Activated CD4-positive, alpha-beta T cell treated with anti-CD3 and anti-CD28 coated beads for 36 hours (primary cell): Measurements from ENCODE around the gene TCF7L2. TPM values are rescaled to one million over a fixed set of nuclear protein-coding genes. Genes with fewer than 3 reads are reported as not detected.

Source experiments
- ATAC-seq: fragments of 200-7000 bp; cut with Tn5 transposase; one replicate; pipeline ENCODE4 v1.10.0; 2021; ENCODE audit warnings: mild to moderate bottlenecking, moderate library complexity
- CTCF ChIA-PET: fragments of 350-600 bp; sonication (Branson Sonifier 250); formaldehyde crosslinking; loops from one replicate; lab custom pipeline; 2021; ENCODE audit warnings: antibody characterized with exemption; lab: Charles Lee
- POLR2A ChIA-PET: fragments of 350-600 bp; sonication (Branson Sonifier 250); formaldehyde crosslinking; loops from one replicate; lab custom pipeline; 2021; ENCODE audit warnings: antibody characterized with exemption, inconsistent platforms; lab: Charles Lee
- DNase-seq: peaks from one replicate; pipeline ENCODE4 v3.0.0-alpha.2; 2020
- H3K27ac Mint-ChIP-seq: one replicate; pipeline ENCODE4 v1.8.0; 2021; ENCODE audit warnings: mixed read lengths
- H3K27me3 Mint-ChIP-seq: one replicate; pipeline ENCODE4 v1.8.0; 2021; ENCODE audit warnings: mixed read lengths
- H3K36me3 Mint-ChIP-seq: one replicate; pipeline ENCODE4 v1.8.0; 2021; ENCODE audit warnings: low read depth, mixed read lengths
- H3K4me1 Mint-ChIP-seq: one replicate; pipeline ENCODE4 v1.8.0; 2021; ENCODE audit warnings: mixed read lengths
- H3K4me3 Mint-ChIP-seq: one replicate; pipeline ENCODE4 v1.8.0; 2021; ENCODE audit warnings: mild to moderate bottlenecking, moderate library complexity, mixed read lengths
- H3K9me3 Mint-ChIP-seq: one replicate; pipeline ENCODE4 v1.8.0; 2021; ENCODE audit warnings: low read depth, mixed read lengths
- intact Hi-C, 2 experiments: fragments of 100-400 bp; cut with DNase I in 1 of 2; cut with micrococcal nuclease in 1 of 2; formaldehyde crosslinking; loops; one replicate each; pipeline versions ENCODE4 v1.14.2 to v1.15.1; 2022 to 2024; cut with DNase I, micrococcal nuclease
- total RNA-seq, 2 experiments: library from RNA; stranded (reverse); gene quantifications; one replicate each; pipeline ENCODE4 v1.2.3, GENCODE V29; 2021

The TCF7L2 gene
- 1 to 10 TPM in 1 of 2 experiments, under 1 TPM in 1; 0.87 to 1.7 TPM for total RNA-seq

DNA sequence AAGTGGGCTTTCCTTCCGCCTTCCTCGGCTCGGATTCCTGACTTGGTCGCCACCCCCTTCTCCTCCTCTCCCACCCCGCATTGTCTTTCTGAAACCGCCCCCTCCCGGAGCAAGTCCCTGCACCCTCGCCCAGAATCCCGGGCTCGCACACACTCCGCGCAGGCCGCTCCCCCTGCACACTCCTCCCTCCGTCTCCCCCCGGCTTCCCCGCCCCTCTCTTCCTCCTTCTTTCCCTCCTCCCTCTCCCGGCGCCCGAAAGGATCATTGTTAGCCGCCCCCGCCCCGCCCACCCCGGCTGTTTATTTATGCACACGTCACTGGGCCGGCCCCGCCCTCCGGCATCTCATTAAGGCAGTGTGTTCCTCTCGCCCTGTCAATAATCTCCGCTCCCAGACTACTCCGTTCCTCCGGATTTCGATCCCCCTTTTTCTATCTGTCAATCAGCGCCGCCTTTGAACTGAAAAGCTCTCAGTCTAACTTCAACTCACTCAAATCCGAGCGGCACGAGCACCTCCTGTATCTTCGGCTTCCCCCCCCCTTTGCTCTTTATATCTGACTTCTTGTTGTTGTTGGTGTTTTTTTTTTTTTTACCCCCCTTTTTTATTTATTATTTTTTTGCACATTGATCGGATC, at the start of gene TCF7L2:
Gene TCF7L2, plus strand, starts transcription at position 373 of the 633 bp plus-strand sequence. CDS start 510 bp downstream, outside the sequence.
- peak within 1 kb of the TSS; percentile 86 for H3K27ac Mint-ChIP-seq
- H3K9me3 Mint-ChIP-seq, result no peaks in the 10 kb centered on the region
- intact Hi-C loops, result loop anchor here in 1 of 2 experiments (10.0 kb wide), 1 partner anchor 425 kb away; no protein-coding TSS in a partner anchor
- ChIA-PET CTCF (no interaction called here), POLR2A (interaction anchor here (1.0 kb wide), 1 partner anchor 143 kb away, joined by 4 read pairs; no protein-coding TSS in a partner anchor)
- ATAC-seq, result peak; percentile 30
- peak within 1 kb of the TSS; percentile 86 for H3K4me3 Mint-ChIP-seq
- peaks cover 24% of the 10 kb centered on the region for H3K4me1 Mint-ChIP-seq
- peaks cover 51% of the 10 kb centered on the region for H3K27me3 Mint-ChIP-seq
- H3K36me3 Mint-ChIP-seq, result no peaks in the 10 kb centered on the region
- DNase-seq, result peak; percentile 58

DNA sequence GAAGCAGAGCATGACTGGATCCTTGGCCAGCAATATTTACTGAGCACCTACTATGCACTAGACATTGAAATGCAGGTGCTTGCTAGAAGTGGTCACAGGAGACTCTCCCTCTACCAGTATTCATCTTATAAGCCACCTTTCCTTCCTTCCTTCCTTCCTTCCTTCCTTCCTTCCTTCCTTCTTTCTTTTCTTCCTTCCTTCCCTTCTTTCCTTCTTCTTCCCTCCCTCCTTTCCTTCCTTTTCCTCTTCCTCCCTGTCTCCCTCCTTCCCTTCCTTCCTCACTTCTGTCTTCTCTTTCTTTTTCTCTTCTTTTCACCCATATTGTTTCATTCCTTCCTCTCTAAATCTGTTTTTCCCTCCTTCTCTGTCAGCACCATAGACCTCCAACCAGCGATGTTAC, 47.3 kb upstream of the TCF7L2 start:
- Mint-ChIP-seq H3K36me3 (no peaks in the 10 kb centered on the region), H3K4me1 (no peaks in the 10 kb centered on the region), H3K4me3 (no peak overlapping the region), H3K9me3 (no peaks in the 10 kb centered on the region), H3K27ac (no peak overlapping the region), H3K27me3 (no peaks in the 10 kb centered on the region)
- intact Hi-C loops, result no loop called here
- POLR2A ChIA-PET, result no interaction called here
- no peak for DNase-seq
- CTCF ChIA-PET, result no interaction called here
- ATAC-seq, result no peak

DNA sequence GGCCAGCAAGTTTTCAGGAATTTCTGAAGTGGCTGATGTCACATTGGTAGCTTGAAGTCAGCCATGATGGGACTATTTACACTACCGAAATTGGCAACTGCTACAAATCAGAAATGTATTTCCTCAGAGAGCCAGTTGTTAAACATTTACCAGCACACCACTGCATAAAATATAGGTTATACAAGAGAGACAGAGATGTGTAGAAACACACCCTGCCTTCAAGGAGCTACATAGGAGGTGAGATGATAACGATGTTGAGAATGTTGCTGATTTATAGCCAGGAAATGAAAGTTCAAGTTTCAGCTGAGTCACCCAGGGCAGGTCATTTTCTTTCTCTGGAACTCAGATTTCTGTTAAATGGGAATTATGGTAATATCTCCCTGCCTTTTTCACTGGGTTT, 46.0 kb upstream of the TCF7L2 start:
- POLR2A ChIA-PET, result interaction anchor here (0.7 kb wide), 1 partner anchor 209 kb away, joined by 3 read pairs; no protein-coding TSS in a partner anchor
- Mint-ChIP-seq H3K4me1 (no peaks in the 10 kb centered on the region), H3K27me3 (no peaks in the 10 kb centered on the region), H3K9me3 (no peaks in the 10 kb centered on the region), H3K4me3 (no peak overlapping the region), H3K36me3 (no peaks in the 10 kb centered on the region), H3K27ac (no peak overlapping the region)
- DNase-seq (no peak), ATAC-seq (no peak)
- CTCF ChIA-PET, result interaction anchor here (0.6 kb wide), 1 partner anchor 274 kb away, joined by 3 read pairs; no protein-coding TSS in a partner anchor
- intact Hi-C loops, result no loop called here

DNA sequence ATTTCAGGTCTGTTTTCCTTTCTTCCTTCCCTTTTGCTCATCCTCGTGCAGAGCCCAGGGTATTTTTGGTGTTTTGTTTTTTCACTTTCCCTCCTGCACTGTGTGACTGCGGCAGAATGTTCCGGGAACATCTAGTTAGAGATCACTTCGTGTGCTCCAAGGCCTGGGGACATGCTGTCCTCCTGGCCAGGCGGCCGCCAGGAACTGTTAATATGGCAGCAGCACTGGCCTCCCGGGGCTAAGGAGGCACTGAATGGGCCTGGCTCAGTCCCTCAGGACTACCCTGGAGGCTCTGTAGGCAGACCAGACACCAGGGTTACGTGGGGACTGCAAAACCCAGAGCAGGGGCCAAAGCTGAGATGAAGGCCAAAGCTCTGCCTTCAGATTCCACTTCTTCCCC, 43.1 kb upstream of the TCF7L2 start:
- no peaks in the 10 kb centered on the region for H3K4me1 Mint-ChIP-seq
- POLR2A ChIA-PET, result interaction anchor here (0.6 kb wide), 1 partner anchor 315 kb away, joined by 8 read pairs; no protein-coding TSS in a partner anchor

DNA sequence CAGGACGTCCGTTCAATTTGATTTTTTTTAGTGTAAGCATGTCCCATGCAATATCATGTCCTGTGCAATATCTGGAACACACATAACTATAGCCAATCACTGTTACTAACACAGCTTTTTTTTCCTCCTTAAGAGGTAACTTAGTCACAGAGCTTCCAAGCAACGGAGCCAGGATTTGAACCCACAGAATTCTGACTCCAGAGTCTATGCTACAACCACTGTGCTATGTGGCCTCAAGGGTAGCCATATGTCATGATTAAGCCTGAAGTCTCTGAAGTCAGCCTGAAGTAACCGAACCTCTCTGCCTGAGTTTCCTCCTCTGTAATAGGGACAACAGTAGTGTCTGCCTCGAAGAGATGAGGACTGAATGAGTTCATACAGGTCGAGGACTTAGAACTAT, 42.2 kb upstream of the TCF7L2 start:
- intact Hi-C loops, result no loop called here
- DNase-seq (no peak), ATAC-seq (no peak)
- ChIA-PET CTCF (no interaction called here), POLR2A (interaction anchor here (0.6 kb wide), 1 partner anchor 314 kb away, joined by 8 read pairs; no protein-coding TSS in a partner anchor)
- Mint-ChIP-seq H3K36me3 (no peaks in the 10 kb centered on the region), H3K27ac (no peak overlapping the region), H3K4me1 (no peaks in the 10 kb centered on the region), H3K4me3 (no peak overlapping the region), H3K27me3 (no peaks in the 10 kb centered on the region), H3K9me3 (peaks cover 1% of the 10 kb centered on the region)

More for the DNA sequence above, 43.1 kb upstream of the TCF7L2 start:
- Mint-ChIP-seq H3K9me3 (no peaks in the 10 kb centered on the region), H3K27me3 (no peaks in the 10 kb centered on the region), H3K4me3 (no peak overlapping the region), H3K36me3 (no peaks in the 10 kb centered on the region), H3K27ac (no peak overlapping the region)
- no peak for ATAC-seq
- intact Hi-C loops, result no loop called here
- no peak for DNase-seq
- CTCF ChIA-PET, result no interaction called here

DNA sequence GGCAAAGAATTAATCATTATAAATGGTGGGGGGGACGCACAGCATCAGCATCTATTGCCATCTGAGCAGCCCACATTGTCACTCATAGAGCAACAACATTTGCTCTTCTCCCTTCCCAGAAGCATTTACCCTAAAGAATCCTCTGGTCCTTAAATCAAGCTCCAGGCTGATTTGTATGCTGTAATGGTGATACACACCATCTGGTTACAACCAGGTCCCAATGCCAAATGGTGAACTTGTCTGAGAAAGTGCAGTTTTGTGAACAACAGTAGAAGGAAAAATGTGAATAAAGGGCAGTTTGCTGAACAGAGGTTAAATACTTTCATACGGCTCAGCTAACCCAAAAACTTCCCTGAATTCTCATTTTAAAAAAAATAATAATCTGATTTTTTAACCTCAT, 38.8 kb upstream of the TCF7L2 start:
- no peak overlapping the region for H3K27ac Mint-ChIP-seq
- no peak overlapping the region for H3K4me3 Mint-ChIP-seq
- POLR2A ChIA-PET, result no interaction called here
- CTCF ChIA-PET, result no interaction called here
- peaks cover 2% of the 10 kb centered on the region for H3K27me3 Mint-ChIP-seq
- DNase-seq (no peak), ATAC-seq (no peak)
- peaks cover 2% of the 10 kb centered on the region for H3K9me3 Mint-ChIP-seq
- no peaks in the 10 kb centered on the region for H3K4me1 Mint-ChIP-seq
- intact Hi-C loops, result no loop called here
- H3K36me3 Mint-ChIP-seq, result no peaks in the 10 kb centered on the region

DNA sequence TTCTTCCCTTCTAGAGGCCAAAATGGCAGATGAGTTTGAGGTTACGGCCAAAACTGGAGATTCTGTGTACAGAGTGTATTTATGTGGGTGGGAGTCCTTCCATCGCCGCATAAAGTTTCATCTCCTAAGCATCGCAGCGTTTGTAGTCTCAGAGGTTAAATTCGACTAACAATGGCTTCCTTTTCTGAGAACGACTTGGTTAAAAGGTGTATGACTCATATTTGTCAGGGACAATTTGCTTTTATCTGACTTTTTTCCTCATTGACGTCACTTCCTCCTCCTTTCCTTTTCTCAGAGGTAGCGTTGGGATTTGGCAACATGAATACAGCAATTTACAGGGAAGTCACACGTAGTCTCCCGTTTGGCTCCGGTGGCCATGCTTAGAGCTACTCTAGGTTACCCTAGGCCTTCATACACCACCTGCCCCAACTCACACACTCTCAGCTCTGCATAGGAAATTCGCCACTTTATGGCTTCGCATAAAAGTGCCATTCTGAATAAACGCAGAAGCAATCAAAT, 37.6 kb upstream of the TCF7L2 start:
- Mint-ChIP-seq H3K4me1 (no peaks in the 10 kb centered on the region), H3K27ac (no peak overlapping the region), H3K36me3 (no peaks in the 10 kb centered on the region), H3K4me3 (no peak overlapping the region), H3K9me3 (peaks cover 2% of the 10 kb centered on the region), H3K27me3 (peaks cover 2% of the 10 kb centered on the region)
- DNase-seq, result no peak
- ATAC-seq, result no peak
- intact Hi-C loops, result no loop called here
- CTCF ChIA-PET, result no interaction called here
- POLR2A ChIA-PET, result no interaction called here

- CTCF ChIA-PET, result no interaction called here
- Mint-ChIP-seq H3K27me3 (peaks cover 2% of the 10 kb centered on the region), H3K4me3 (no peak overlapping the region), H3K36me3 (no peaks in the 10 kb centered on the region), H3K27ac (no peak overlapping the region), H3K4me1 (no peaks in the 10 kb centered on the region), H3K9me3 (peaks cover 2% of the 10 kb centered on the region)
- ATAC-seq (no peak), DNase-seq (no peak)
- POLR2A ChIA-PET, result no interaction called here
- intact Hi-C loops, result no loop called here
Observed at GRCh38 chr10:112913255-112913654, 36.8 kb upstream of the TCF7L2 start.

- intact Hi-C loops, result no loop called here
- ATAC-seq (no peak), DNase-seq (no peak)
- no peak overlapping the region for H3K4me3 Mint-ChIP-seq
- H3K36me3 Mint-ChIP-seq, result no peaks in the 10 kb centered on the region
- H3K4me1 Mint-ChIP-seq, result no peaks in the 10 kb centered on the region
- peaks cover 2% of the 10 kb centered on the region for H3K9me3 Mint-ChIP-seq
- peaks cover 2% of the 10 kb centered on the region for H3K27me3 Mint-ChIP-seq
- POLR2A ChIA-PET, result no interaction called here
- H3K27ac Mint-ChIP-seq, result no peak overlapping the region
- CTCF ChIA-PET, result no interaction called here
Observed at GRCh38 chr10:112913661-112914287, 36.3 kb upstream of the TCF7L2 start.

- DNase-seq (no peak), ATAC-seq (no peak)
- Mint-ChIP-seq H3K4me1 (no peaks in the 10 kb centered on the region), H3K27me3 (peaks cover 2% of the 10 kb centered on the region), H3K36me3 (no peaks in the 10 kb centered on the region), H3K4me3 (no peak overlapping the region), H3K27ac (no peak overlapping the region), H3K9me3 (peaks cover 2% of the 10 kb centered on the region)
- ChIA-PET CTCF (no interaction called here), POLR2A (no interaction called here)
- intact Hi-C loops, result no loop called here
Observed at GRCh38 chr10:112914288-112914952, 35.6 kb upstream of the TCF7L2 start.
